A673 (cell line): ENCODE measurements around the gene AQP2.

Experiments
- CTCF ChIP-seq: fragments of 300-800, 200-600 bp; sonication (generic); conservative IDR thresholded peaks from 2 replicates; pipeline ENCODE4 v1.5.1; 2017; ENCODE audit warnings: low read depth, mild to moderate bottlenecking, antibody characterized with exemption, low read length, moderate library complexity, mixed read lengths
- EZH2 ChIP-seq: fragments of 200-600 bp; sonication (generic); IDR thresholded peaks from 2 replicates; pipeline ENCODE4 v1.6.1; 2017; ENCODE audit warnings: borderline replicate concordance, low read depth, mild to moderate bottlenecking, mixed read lengths, antibody characterized with exemption, low read length; ENCODE audit not compliant: poor library complexity, severe bottlenecking

- TF ChIP-seq EZH2 = no peak
- TF ChIP-seq CTCF = no peak
Measured at GRCh38 chr12:49948866-49949845, 1.4 kb upstream of the AQP2 start.
